Stimulated activated CD8-positive, alpha-beta memory T cell treated with anti-CD3 and anti-CD28 coated beads, Interleukin-2, amount 100 ng/mL, for 48 hours (primary cell): ENCODE measurements around the gene KLF18.
"Not testable (repeated sequence)": the region's sequence is repeated elsewhere in the genome, so short reads cannot be mapped to it uniquely, and the experiment has no call there.

Experiments used
- DNase-seq, 2 donors: peaks; one replicate each; pipeline ENCODE4 v3.0.0-alpha.2; 2020; ENCODE audit warnings: low read depth in 2 of 2

The KLF18 gene

DNA sequence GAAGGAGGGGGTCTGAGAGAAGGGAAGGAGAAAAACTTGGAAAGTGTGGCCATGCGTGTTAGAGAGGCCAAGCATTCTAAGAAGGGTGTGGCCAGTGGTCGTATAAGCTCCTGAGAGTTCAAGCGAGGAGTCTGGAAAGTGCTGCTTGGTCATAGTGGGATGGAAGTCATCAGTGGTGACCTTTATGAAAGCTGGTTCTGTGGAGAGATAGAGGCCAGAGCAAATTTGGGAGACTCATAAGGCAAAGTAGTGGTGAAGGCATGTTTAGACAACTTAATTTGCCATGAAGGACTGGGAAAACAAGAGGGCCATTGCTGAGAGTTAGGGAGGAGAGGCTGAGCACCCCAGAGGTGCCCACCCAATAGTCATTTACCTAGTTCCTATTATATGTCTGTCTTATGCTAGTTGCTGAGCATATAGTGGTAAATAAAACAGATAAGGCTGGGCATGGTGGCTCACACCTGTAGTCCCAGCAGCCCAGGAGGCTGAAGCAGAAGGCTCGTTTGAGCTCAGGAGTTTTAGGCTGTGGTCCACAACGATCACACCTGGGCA, 21.0 kb downstream of the KLF18 start:
- no peak for DNase-seq

DNA sequence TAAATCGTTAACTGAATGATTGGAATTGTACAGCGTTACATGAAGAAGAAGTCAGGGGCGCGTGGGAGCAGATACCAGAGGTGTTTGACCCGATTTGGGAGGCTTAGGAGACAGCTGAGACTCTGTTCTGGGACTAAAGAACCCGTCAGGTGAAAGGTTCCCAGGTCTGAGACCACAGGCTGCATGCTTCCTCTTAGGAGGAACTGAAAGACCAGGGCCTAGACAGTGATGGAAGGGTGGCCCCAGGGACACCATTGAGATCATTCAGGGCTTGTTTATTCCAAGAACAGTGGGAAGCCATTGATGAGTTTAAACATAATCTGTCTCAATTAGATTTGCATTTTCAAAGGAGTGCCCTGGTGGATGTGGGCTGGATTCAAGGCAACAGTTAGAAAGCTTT, 21.9 kb downstream of the KLF18 start:
- no peak for DNase-seq

DNA sequence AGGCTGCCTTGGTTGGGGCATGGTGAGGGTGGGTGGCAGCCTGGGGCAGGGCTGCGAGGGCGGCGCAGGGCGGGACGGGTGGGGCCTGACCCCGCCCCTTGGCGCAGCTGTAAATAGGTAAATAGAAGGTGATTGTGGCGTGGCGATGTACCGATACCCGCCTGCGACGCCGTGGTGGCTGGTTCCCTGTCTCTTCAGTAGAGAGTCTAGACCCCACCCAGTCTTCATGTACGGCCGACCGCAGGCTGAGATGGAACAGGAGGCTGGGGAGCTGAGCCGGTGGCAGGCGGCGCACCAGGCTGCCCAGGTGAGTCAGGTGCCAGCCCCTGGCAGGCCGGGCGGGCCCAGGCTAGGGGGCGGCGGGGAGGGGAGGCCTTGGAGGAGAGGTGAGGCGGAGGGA, 22.7 kb downstream of the KLF18 start, which contains the start of gene KLF17:
TSS of gene KLF17 (plus strand) at position 140 of the 400 bp plus-strand sequence. CDS start at position 227, 87 bp downstream.
- no peak for DNase-seq

DNA sequence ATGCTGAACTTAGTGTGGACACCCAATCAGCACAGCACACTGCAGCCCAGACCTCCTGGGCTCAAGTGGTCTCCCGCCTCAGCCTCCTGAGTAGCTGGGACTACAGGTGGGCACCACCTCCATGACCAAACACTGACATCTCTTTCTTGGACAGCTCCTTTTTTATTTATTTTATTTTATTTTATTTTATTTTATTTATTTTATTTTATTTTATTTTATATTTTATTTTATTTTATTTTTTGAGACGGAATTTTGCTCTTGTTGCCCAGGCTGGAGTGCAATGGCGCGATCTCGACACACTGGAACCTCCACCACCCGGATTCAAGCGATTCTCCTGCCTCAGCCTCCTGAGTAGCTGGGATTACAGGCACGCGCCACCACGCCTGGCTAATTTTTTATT, 24.2 kb downstream of the KLF18 start:
- DNase-seq: not testable (repeated sequence)

DNA sequence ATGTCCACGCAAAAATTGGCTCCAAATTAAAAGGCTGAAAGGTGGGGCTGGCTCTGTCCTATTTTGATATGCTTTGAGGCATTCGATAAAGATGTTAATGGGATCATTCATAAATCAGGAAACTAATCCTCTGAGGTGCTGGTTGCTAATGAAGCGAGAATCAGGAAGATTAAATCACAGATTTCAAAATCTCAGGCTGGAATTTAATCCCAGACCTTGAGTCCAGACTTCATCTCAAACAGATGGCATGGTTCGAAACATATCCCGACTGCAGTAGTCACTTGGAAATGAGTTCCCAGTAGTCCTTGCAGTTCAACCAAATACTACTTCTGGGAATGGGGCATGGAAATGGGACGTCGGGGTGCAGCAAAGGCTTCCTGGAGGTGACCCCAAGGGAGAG, 27.3 kb downstream of the KLF18 start:
- no peak for DNase-seq

DNA sequence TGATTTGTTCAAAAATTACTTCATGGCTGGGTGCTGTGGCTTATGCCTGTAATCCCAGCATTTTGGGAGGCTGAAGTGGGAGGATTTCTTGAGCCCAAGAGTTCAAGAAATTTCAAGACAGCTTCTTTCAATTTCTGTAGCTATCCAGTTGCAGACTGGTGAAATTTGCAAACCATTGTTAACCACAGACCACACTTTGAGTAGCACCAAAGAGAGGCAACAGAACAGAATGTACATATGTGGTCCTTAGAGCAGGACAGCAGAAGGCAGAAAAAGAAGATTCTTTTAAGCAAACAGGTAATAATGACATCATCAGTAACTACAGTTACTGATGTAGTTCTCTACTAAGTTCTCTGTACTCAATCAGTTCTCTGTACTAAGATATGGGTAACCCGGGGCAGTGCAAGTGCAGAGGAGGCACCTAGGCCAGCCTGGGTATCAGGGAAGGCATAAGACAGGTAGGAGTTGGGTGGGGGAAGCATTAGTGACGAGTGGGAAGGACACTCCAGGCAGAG, 28.3 kb downstream of the KLF18 start:
- no peak for DNase-seq

DNA sequence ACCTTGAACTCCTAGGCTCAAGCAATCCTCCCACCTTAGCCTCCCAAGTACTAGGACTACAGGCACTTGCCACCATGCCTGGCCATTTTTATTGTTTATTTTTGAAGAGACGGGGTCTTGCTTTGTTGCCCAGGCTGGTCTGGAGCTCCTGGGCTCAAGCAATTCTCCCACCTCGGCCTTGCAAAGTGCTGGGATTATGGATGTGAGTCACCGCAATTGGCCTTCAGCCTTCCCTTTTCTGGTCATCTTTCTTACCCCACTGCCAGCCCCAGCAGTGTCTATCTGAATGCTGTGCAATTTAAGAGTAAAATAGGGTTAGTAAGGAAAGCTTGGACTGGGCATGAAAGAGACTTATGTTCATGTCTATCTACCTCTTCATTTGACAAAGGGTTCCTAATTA, 28.9 kb downstream of the KLF18 start:
- DNase-seq: no peak

DNA sequence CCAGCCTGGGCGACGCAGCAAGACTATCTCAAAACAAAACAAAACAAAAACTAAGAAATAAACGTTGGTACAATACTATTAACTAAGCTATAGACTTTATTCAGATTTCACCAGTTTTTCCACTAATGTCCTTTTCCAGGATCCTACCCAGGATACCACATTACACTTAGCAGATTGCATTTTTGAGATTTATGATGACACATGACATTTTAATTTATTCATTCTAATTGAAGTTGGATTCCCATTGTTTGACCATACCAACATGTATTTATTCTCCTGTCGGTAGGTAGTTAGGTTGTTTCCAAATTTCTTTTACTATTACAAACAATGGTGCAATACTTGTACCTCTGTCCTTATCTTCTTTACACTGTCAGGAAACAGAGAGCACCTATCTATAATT, 29.6 kb downstream of the KLF18 start:
- no peak for DNase-seq

DNA sequence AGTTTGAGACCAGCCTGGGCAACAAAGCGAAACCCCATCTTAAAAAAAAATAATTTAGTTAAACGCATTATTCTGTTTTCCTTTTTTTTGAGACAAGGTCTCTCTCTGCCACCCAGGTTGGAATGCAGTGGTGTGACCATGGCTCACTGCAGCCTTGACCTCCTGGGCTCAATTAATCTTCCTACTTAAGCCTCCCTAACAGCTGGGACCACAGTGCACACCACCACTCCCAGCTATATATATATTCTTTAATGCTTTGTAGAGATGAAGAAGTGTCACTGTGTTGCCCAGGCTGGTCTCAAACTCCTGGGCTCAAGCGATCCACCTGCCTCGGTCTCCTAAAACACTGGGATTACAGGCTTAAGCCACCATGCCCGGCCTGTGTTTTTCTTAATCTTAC, 30.5 kb downstream of the KLF18 start:
- DNase-seq: no peak

DNA sequence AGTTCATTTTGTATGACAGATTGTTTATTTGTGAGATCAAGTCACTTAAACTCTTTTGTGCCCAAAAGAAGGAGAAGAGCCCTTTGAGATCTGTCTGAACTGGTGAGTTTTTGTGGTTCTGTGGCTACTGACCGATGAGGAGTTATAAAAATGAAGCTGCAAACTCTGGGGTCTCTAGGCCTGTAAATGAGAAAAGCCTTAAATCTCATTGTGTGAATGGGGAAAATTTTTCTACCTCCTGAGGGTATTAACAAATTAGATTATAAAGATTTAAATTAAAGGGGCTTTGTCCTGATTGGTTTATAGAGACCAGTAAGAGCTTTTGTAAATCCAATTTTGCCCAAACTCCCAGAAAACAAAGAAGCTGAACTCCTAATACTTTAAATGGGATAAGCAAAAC, 32.5 kb downstream of the KLF18 start:
- DNase-seq: no peak

DNA sequence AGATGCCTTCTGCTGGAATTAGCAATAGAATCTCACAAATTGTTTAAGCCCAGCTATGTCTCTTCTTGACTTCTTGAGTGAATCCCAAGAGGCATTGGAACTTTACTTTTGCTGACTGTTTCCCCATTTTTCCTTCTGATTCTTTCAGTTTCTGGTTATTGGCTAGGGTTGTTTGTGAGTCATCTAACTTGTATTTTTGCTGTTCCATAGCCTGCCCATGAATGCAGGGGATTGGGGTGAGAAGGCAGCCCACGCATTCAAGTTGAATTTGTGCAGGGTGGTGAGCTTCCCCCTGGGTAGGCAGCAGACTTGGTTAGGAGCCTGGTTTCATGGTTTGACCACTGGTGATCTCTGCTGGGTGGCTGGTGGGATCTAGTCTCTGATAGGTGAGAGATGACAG, 33.2 kb downstream of the KLF18 start:
- no peak for DNase-seq

DNA sequence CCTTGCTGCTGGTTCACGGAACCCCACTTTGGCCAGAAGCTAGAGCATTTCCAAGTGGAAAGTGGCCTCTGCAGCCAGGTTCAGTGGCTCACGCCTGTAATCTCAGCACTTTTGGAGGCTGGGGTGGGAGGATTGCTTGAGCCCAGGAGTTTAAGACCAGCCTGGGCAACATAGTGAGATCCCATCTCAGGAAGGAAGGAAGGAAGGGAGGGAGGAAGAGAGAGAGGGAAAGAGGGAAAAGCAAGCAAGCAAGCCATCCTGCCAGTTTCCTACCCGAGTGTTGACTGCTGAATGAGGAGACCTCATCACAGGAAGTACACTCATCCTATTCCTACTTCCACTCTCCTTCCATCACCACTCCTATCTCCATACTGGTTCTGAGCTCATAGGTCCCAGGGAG, 35.6 kb downstream of the KLF18 start:
- DNase-seq: no peak

DNA sequence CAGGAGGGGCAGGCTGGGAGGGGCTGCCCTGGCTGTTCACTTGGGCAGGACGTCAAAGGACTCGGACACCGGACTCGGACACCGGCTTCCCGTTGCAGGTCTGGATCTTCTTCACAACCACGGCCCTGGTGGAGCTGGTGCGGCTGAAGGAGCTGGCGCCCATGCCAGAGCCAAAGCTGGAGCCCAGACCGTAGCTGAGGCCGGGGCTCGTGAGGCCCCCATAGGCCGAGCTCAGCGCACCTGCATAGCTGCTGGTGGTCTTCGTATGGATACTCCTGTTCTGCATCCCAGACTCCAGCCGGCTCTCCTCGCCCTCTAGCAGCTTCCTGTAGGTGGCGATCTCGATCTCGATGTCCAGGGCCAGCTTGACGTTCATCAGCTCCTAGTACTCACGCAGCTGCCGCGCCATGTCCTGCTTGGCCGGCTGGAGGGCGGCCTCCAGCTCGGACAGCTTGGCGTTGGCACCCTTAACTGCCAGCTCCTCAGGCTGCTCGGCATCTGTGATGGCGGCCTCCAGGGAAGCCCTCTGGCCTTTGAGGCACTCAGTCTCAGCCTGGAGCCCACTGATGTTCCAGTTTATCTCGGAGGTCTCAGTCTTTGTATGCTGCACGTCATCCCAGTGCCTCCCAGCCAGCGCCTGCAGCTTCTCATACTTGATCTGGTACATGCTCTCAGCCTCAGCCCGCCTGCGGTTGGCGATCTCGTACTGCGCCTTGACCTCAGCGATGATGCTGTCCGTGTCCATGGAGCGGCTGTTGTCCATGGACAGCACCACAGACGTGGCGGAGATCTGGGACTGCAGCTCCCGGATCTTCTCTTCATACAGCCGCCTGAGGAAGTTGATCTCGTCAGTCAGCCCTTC, 37.9 kb downstream of the KLF18 start:
- DNase-seq: no peak

DNA sequence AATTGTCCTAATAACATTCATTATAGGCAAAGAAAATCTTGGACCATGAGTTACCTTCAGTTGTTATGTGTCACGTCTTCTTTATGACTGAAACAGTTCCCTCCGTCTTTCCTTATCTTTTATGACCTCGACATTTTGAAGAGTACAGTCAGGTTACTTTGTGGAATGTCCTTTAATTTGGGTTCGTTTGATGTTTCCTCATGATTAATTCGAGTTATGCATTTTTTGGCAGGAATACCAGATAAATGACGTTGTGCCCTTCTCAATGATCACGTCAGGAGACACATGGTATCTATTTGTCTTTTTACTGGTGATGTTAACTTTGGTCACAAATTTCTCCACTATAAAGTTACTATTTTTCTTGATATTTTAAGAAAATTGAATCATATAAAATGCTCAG, 40.1 kb downstream of the KLF18 start:
- DNase-seq: no peak

DNA sequence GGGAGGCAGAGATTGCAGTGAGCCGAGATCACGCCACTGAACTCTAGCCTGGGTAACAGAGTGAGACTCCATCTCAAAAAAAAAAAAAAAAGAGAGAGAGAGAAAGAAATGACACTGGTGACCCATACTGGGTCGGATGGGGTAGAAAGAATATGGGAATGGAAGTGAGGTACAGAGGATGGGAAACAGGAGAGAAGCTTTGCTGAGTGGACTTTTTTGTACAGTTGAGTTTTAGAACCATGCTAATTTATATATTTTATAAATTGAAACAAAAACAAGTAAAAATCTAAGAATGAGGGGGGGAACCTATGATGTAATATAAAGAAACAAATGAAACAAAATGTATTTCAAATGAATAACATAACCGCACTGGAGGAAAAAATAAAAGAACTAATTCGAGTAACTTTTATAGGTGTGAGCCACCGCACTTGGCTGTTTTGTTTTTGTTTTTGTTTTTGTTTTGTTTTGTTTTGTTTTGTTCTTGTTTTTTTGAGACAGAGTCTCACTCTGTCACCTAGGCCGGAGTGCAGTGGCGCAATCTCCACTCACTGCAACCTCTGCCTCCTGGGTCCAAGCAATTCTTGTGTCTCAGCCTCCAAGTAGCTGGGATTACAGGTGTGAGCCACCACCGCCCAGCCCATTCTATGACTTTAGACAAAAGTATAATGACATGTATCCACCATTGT, 41.1 kb downstream of the KLF18 start:
- DNase-seq: no peak

DNA sequence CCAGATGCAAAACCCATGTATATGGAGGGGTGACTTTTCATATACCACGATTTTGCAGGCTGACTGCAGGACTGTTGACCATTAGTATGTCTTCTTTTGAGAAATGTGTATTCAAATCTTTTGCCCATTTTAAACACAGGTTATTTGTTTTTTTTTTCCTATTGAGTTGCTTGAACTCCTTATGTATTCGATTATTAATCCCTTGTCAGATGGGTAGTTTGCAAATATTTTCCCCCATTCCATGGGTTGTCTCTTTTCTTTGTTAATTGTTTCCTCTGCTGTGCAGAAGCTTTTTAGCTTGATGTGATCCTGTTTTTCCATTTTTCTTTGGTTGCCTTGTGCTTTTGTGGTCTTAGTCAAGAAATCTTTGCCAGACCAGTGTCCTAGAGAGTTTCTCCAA, 47.4 kb downstream of the KLF18 start:
- DNase-seq: no peak

DNA sequence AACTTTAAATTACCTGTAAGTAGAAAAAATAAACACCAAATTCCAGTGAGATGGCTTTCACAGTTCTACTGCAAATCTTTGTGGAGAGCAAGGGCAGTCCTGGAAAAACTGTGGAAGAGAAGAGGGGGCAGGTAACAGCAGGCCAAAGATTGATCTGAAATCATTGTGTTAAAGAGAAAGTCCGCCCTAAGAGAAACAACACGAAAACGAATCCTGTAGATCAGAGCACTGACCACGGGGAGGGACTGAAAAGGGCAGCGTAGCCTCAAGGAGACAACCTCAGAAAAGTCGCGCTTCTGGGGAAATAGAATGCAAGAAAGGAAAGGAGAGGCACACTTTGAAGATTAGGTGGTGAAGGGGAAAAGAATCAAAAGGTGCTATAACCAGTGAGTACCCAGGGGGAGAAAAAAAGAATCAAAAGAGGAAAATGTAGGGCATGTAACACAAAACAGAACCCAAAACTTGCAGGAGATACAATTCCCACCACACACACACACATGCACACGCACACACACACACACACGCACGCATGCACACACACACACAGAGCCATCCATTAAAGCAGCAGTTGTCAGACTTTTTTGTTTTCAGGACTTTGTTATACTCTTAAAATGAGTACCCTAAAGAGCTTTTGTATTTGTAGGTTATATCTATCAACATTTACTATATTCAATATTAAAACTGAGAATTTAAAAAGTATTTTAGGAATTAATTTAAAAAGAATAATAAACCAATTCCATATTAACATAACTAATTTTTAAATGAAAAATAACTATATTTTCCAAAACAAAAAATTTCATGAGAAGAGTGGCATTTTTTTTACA, 50.8 kb downstream of the KLF18 start:
- DNase-seq: no peak

DNA sequence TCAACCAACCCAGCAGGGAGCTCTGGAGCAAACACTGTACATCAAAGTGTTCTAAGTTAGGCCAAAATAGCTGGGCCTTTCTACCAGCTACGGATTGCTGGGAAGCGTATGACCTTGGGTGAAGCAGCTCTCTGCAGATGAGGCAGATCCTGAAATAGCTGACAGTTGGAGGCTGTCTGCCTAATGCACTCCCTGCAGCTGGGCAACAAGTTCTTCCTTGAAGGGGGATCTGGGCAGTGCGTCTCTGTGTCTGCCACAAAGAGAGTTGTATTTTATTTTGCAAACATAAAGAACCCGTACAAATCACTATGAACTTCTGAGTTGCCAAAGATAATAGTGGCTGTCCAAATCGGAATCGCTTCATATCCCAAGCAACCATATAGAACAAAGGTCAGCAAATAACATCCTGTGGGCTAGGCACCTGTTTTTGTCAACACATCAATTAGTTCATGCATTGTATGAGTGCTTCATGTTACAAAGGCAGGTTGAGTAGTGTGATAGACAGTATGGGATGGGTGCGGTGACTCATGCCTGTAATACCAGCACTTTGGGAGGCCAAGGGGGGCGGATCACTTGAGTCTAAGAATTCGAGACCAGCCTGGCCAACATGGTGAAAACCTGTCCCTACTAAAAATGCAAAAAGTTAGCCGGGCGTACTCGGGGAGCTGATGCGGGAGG, 51.9 kb downstream of the KLF18 start:
- DNase-seq: no peak
